GM06990 (cell line): ENCODE data around the gene DRD3.

Source experiments
- DNase-seq: peaks from one replicate; pipeline ENCODE4 v3.0.0-alpha.2; 2011; ENCODE audit not compliant: insufficient read length; ENCODE audit errors: extremely low read depth
- H3K27me3 ChIP-seq: replicated peaks from 2 replicates; pipeline ENCODE4 v1.6.0; 2011; ENCODE audit warnings: low read length; ENCODE audit not compliant: control insufficient read depth, insufficient read depth
- H3K36me3 ChIP-seq: 2 replicates; pipeline ENCODE4 v1.5.1; 2011; ENCODE audit warnings: low read length; ENCODE audit not compliant: control insufficient read depth, insufficient read depth
- H3K4me3 ChIP-seq: replicated peaks from 2 replicates; pipeline ENCODE4 v1.5.1; 2011; ENCODE audit warnings: low read depth, mild to moderate bottlenecking, control low read depth, low read length
- CTCF ChIP-seq: IDR thresholded peaks from 2 replicates; pipeline ENCODE4 v1.5.1; 2011; ENCODE audit warnings: low read length, control low read depth, mild to moderate bottlenecking, inconsistent platforms; ENCODE audit not compliant: insufficient read depth, poor library complexity, severe bottlenecking

Gene DRD3

DNA sequence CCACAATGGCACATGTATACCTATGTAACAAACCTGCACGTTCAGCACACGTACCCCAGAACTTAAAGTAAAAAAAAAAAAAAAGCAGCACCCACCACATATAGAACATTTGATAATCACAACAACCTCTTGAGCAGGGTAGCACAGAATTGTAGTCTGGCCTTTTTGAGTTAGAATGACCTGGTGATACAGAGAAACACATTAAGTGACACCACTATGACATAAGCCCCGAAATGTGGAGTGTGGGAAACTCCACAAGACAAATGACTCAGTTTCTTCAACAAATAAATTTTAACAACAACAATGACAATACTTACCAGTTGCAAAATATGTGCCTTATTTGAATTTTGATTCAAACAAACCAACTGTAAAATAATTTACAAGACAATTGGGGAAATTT lies 46.4 kb downstream of the DRD3 start:
- no peak for DNase-seq
- Histone ChIP-seq H3K4me3 (no peak overlapping the region), H3K27me3 (no peaks in the 10 kb centered on the region; the same call in 1 of the 2 replicates), H3K36me3 (no peaks in the 10 kb centered on the region)
- TF ChIP-seq CTCF, result no peak

- Histone ChIP-seq H3K4me3 (no peak overlapping the region), H3K27me3 (no peaks in the 10 kb centered on the region; the same call in 1 of the 2 replicates), H3K36me3 (no peaks in the 10 kb centered on the region)
- DNase-seq, result no peak
- no peak for TF ChIP-seq CTCF
Observed at GRCh38 chr3:114128826-114129225, 50.0 kb downstream of the DRD3 start.

DNA sequence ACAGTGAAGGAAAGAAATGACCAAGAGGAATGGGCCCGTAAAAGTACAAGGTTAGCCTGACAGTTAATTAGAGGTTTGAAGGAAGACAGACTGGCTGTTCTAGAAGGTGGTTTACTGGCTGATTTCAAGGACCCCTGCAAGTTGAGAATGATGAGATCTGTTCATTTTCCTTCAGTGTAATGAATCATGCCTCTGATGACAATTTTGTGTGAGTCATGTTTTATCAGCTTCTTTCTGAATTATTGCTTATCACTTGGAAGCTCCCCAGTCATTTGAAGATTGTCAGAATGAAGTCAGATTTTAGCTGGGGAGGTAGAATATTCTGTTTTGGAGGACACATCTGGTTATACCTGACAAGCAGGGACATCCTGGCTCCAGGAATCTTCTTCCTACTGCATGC lies 50.6 kb downstream of the DRD3 start:
- DNase-seq, result no peak

DNA sequence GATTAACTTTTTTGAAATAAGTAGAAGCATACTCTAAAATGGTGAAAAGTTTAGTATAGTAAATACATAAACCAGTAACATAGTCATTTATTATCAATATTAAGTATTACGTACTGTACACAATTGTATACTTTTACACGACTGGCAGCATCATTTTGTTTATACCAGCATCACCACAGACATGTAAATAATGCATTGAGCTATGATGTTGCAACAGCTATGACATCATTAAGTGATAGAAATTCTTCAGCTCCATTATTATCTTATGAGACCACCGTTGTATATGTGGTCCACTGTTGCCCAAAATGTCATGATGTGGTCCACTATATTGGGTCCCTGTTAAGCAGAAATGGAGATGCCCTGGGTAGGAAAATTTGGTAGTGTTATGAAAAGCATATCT lies 51.3 kb downstream of the DRD3 start:
- H3K27me3 ChIP-seq, result no peaks in the 10 kb centered on the region; the same call in 1 of the 2 replicates
- no peak for TF ChIP-seq CTCF
- no peak for DNase-seq
- no peak overlapping the region for H3K4me3 ChIP-seq
- no peaks in the 10 kb centered on the region for H3K36me3 ChIP-seq

More for the DNA sequence above, 50.6 kb downstream of the DRD3 start:
- Histone ChIP-seq H3K36me3 (no peaks in the 10 kb centered on the region), H3K27me3 (no peaks in the 10 kb centered on the region; the same call in 1 of the 2 replicates), H3K4me3 (no peak overlapping the region)
- TF ChIP-seq CTCF, result no peak

DNA sequence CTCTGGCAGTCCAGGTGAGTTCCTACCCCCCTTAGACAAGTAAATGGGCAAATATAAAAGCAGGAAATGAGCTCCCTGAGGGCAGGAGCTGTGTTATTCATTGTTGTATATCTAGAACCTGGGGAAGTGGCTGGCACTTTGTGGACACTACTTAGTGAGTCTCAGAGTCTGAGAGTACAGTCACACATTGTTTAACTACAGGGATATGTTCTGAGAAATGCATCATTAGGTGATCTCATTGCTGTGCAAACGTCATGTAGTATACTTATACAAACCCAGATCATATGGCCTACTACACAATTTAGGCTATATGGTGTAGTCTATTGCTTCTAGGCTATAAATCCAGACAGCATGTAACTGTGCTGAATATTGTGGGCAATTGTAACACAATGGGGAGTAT lies 52.4 kb downstream of the DRD3 start:
- H3K27me3 ChIP-seq, result no peaks in the 10 kb centered on the region; the same call in 1 of the 2 replicates
- no peaks in the 10 kb centered on the region for H3K36me3 ChIP-seq
- TF ChIP-seq CTCF, result no peak
- no peak for DNase-seq
- H3K4me3 ChIP-seq, result no peak overlapping the region
